ENCODE measurements around the gene EPHA4.

EPHA4 gene

DNA sequence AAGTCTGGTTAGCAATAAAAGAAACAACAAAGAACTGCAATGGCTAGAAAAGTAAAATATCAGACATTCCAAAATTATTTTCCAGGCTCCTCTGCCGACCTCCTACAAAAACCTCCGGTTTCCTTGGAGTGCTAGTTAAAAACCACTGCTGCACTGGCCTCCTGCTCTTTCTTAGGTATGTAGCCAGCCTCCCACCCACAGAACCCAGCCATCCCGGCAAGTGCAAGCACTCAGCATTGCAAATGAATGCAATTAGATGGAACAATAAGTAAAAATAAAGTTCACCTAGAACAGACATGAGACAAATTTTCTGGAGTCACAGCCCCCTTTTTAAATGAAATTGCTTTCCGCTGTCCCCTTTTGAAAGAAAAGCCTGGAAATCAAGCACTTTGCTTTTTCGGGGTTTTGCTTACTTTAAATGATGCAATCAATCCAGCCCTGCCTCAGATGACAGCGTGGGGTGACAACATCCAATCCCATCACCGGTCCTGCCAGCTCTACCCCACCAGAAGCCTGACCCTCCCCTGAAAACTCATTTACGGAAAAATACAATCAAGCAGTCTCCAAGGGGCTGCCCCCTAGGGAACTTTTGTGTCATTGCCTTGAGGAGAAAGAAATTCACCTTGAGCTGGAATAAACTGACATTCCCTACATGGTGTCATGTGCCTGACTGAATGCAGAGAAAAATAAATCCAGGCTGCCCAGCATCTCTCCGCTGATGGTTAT, 199.8 kb downstream of the EPHA4 start:
- no peak overlapping the region for H3K4me3 Mint-ChIP-seq
- no peak overlapping the region for H3K27ac Mint-ChIP-seq
- no peaks in the 10 kb centered on the region for H3K4me1 Mint-ChIP-seq
- peaks cover 0 to 6% of the 10 kb centered on the region in 2 donors for H3K9me3 Mint-ChIP-seq
- DNase-seq (no peak), ATAC-seq (no peak)
- peaks cover 30% of the 10 kb centered on the region for H3K27me3 Mint-ChIP-seq

DNA sequence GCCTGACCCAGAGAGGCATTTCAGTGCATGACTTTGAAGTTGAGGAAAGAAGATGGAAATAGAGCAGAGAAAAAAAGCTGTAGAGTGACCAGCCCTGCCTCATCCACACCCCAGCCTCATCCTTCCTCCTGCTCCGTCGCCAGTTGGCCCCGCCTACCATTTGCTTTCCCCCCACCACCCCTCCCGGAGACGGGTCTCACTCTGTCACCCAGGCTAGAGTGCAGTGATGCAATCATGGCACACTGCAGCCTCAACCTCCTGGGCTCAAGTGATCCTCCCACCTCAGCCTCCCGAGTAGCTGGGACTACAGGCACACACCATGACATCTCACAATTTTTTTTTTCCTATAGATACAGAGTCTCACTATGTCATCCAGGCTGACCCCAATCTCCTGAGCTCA, 200.8 kb downstream of the EPHA4 start:
- ATAC-seq (no peak), DNase-seq (no peak)
- H3K4me1 Mint-ChIP-seq = no peaks in the 10 kb centered on the region
- peak overlapping the region in 1 of 2 donors; percentile 25 for H3K27ac Mint-ChIP-seq
- H3K27me3 Mint-ChIP-seq = peaks cover 30% of the 10 kb centered on the region
- H3K9me3 Mint-ChIP-seq = peaks cover 0 to 6% of the 10 kb centered on the region in 2 donors
- H3K4me3 Mint-ChIP-seq = no peak overlapping the region

GRCh38 chr2:221370857-221371211, 201.3 kb downstream of the EPHA4 start:
- Mint-ChIP-seq H3K27ac (no peak overlapping the region), H3K4me1 (no peaks in the 10 kb centered on the region), H3K4me3 (no peak overlapping the region), H3K9me3 (peaks cover 0 to 6% of the 10 kb centered on the region in 2 donors), H3K27me3 (peaks cover 30% of the 10 kb centered on the region)
- DNase-seq = no peak
- ATAC-seq = no peak

DNA sequence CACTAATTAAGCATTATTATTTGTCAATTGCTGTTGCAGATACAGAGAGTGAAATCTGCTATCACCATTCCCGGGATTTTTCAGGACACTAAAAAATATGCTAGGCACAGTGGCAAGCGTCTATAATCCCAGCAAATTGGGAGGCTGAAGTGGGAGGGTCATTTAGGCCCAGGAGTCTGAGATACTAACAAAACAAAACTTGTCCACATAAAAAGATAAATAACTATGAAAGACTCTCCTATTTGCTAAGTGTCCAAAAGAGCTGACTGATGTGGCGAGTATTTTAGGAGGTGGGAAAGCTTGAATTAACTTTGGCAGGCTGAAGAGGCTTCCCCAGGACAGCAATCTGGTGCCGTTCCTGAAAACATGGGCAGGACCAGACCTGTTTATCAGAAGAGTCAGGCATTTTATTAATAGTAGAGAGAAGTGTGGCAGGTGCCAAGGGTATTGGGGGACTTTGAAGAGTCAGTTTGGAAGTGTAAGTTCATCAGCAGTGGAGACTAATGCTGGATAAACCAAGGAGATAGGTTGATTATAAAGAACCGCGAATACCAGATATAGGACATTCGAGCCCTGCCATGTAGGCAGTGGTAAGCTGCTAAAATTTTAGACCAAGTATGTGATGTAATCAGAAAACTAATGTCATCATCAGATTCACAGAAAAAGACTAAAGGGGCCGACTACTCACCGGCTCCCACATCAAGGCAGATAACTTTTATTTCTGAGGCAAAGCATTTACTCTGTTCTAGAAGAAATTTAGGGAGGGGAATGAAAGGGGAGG, 201.8 kb downstream of the EPHA4 start:
- H3K9me3 Mint-ChIP-seq = peaks cover 0 to 6% of the 10 kb centered on the region in 2 donors
- H3K4me3 Mint-ChIP-seq = no peak overlapping the region
- peak overlapping the region in 1 of 2 donors; percentile 75 for H3K27ac Mint-ChIP-seq
- DNase-seq (no peak), ATAC-seq (no peak)
- H3K4me1 Mint-ChIP-seq = no peaks in the 10 kb centered on the region
- peaks cover 30% of the 10 kb centered on the region for H3K27me3 Mint-ChIP-seq
